ENCODE data around the gene SELENOW. TPM values are rescaled to one million over a fixed set of nuclear protein-coding genes. Genes with fewer than 3 reads are reported as not detected.
"Not testable (repeated sequence)": the region's sequence is repeated elsewhere in the genome, so short reads cannot be mapped to it uniquely, and the experiment has no call there.

SELENOW gene
- total RNA-seq, 1 experiment from 2014 or later: 58.8 TPM

GRCh38 chr19:47755762-47756626 is 22.5 kb upstream of the SELENOW start:
- no peak for DNase-seq (ENCODE audit: extremely low read depth, low read depth)

GRCh38 chr19:47756627-47756929 is 21.9 kb upstream of the SELENOW start:
- no peak for DNase-seq (ENCODE audit: extremely low read depth, low read depth)

- DNase-seq (ENCODE audit: extremely low read depth, low read depth): no peak
These were observed 21.4 kb upstream of the SELENOW start for GRCh38 chr19:47756953-47757608.

- no peak for DNase-seq (ENCODE audit: extremely low read depth, low read depth)
These were observed 20.7 kb upstream of the SELENOW start for GRCh38 chr19:47757617-47758442.

- DNase-seq (ENCODE audit: extremely low read depth, low read depth): no peak
These were observed 20.1 kb upstream of the SELENOW start for GRCh38 chr19:47758443-47758804.

DNA sequence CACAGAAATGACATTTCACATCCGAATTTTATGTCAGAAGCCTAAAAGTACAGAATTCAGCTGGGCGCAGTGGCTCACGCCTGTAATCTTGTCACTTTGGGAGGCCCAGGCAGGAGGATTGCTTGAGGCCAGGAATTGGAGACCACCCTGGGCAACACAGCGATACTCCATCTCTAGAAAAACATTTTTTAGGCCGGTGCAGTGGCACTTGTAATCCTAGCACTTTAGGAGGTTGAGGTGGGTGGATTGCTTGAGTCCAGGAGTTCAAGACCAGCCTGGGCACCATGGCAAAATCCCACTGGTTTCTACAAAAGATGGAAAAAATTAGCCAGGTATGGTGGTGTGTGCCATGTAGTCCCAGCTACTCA is 17.9 kb upstream of the SELENOW start:
- DNase-seq (ENCODE audit: extremely low read depth, low read depth): no peak

- no peak for DNase-seq (ENCODE audit: extremely low read depth, low read depth)
These were observed 16.9 kb upstream of the SELENOW start for GRCh38 chr19:47761566-47761965.

DNA sequence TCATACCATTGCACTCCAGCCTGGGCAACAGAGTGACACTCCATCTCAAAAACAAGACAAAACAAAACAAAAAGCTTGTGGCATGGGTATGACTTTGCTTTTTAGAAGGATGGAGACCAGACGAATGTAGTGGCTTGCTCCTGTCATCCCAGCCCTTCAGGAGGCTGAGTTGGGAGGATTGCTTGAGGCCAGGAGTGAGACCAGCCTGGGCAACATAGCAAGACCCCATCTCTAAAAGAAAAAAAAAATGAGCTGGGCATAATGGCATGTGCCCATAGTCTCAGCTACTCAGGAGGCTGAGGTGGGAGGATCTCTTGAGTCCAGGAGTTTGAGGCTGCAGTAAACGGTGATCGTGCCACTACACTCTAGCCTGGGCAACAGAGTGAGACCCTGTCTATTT is 16.4 kb upstream of the SELENOW start:
- DNase-seq (ENCODE audit: extremely low read depth, low read depth): no peak

- DNase-seq (ENCODE audit: extremely low read depth, low read depth): no peak
These were observed 15.7 kb upstream of the SELENOW start for GRCh38 chr19:47762615-47763308.

DNA sequence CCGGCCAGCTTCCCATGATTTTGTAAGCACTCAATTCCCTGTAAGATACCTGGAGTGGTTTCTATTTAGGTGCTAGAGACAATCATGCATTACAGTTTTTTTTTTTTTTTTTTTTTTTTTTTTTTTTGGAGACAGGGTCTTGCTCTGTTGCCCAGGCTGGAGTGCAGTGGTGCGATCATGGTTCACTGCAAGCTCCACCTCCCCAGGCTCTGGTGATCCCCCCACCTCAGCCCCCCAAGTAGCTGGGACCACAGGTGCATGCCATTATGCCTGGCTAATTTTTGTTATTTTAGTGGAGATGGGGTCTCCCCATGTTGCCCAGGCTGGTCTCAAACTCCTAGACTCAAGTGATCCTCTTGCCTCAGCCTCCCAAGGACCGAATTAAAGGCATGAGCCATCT is 13.8 kb upstream of the SELENOW start:
- not testable (repeated sequence) for DNase-seq (ENCODE audit: extremely low read depth, low read depth)

- peak; percentile 24 for DNase-seq (ENCODE audit: extremely low read depth, low read depth)
These were observed 12.8 kb upstream of the SELENOW start for GRCh38 chr19:47765523-47766358.

DNA sequence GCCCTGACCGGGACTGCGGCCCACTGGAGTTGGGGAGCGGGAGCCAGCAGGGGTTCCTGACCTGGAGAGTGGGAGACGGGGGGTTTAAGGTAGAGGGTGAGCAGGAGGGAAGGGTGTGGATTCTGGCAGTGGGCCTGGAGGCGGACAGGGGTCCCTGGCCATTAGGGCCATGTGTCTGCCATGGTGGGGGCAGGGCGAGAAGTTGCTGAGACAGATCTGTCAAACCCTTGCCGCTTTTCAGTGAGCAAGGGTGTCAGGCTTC is 12.2 kb upstream of the SELENOW start:
- no peak for DNase-seq (ENCODE audit: extremely low read depth, low read depth)

GRCh38 chr19:47766670-47767069 is 11.8 kb upstream of the SELENOW start:
- no peak for DNase-seq (ENCODE audit: extremely low read depth, low read depth)

GRCh38 chr19:47767349-47767748 is 11.2 kb upstream of the SELENOW start:
- no peak for DNase-seq (ENCODE audit: extremely low read depth, low read depth)

DNA sequence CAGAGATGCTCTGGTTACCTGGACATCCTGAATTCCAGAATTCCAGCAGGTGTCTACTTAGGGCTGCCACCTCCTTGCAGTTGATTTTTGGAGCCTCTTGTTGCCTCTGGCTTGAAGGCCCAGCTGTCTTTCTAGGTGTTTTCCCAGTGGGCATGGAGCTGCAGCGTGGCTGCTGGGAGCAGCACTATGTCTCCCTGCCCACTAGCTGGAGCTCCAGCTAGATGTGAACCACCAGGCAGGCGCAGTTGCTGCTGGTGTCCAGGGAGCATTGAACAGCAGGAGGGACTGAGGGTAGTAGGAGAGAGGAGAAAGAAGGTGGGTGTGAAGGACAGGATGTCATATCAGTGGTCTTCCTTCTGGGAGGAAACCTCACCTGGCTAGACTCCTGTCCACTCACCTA is 9.9 kb upstream of the SELENOW start:
- DNase-seq (ENCODE audit: extremely low read depth, low read depth): no peak

- DNase-seq (ENCODE audit: extremely low read depth, low read depth): no peak
These were observed 9.0 kb upstream of the SELENOW start for GRCh38 chr19:47769534-47769933.

- DNase-seq (ENCODE audit: extremely low read depth, low read depth): not testable (repeated sequence)
These were observed 7.2 kb upstream of the SELENOW start for GRCh38 chr19:47771291-47771690.

GRCh38 chr19:47776568-47776967 is 1.9 kb upstream of the SELENOW start:
- DNase-seq (ENCODE audit: extremely low read depth, low read depth): no peak

GRCh38 chr19:47777245-47778048 is 1.1 kb upstream of the SELENOW start:
- not testable (repeated sequence) for DNase-seq (ENCODE audit: extremely low read depth, low read depth)

DNA sequence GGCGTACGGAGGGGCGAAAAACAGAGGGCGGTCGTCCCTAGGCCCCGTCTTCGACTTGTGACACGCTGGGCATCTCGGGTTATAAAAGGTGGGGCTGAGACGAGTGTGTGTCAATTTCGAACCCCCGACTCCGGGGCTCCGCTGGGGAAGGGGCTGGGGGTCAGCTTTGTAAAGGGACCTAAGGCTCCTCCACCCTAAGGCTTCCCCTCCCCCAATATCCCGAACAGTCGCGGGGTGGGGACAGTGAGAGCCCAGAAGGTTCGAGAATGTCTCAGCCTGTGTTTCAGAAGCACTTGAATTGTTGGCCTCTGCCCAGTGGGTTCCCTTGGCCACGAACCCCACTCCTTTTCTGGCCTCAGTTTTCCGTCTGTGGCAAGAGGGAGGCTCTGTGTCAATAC is 450 bp downstream of the SELENOW start:
- no peak for DNase-seq (ENCODE audit: extremely low read depth, low read depth)
